GM12865 (cell line): Measurements from ENCODE around the gene PSAPL1.

Experiments
- DNase-seq: peaks from one replicate; pipeline ENCODE4 v3.0.0; 2010; ENCODE audit warnings: low read depth
- H3K4me3 ChIP-seq: 2 replicates; pipeline ENCODE4 v1.5.1; 2011; ENCODE audit warnings: mild to moderate bottlenecking, low read depth, low read length, control low read depth
- TF ChIP-seq, protein P1 (sequence below): IDR thresholded peaks from 2 replicates; pipeline ENCODE4 v1.5.1; 2011; ENCODE audit warnings: low read length, control low read depth, low read depth, inconsistent platforms; ENCODE audit not compliant: insufficient read depth; ENCODE audit errors: missing control alignments

The PSAPL1 gene

DNA sequence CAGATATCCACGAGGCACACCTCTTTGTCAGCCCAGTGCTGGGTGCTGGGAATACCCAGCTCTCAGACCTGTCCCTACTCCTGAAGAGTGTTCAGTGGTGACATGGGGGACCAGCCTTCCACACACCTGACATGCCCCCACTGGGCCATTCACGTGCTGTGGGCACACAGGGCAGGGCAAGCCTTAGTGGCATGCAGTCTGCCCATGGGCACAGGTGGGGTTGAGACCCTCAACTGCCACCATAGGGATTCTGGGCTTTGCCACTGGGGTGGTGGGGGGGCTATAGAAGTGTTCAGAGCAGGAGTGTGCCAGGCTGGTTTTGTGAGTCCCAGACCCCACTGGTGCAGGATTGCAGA, 16.7 kb upstream of the PSAPL1 start:
- DNase-seq = no peak
- H3K4me3 ChIP-seq = no peak overlapping the region
- TF ChIP-seq, protein P1, sequence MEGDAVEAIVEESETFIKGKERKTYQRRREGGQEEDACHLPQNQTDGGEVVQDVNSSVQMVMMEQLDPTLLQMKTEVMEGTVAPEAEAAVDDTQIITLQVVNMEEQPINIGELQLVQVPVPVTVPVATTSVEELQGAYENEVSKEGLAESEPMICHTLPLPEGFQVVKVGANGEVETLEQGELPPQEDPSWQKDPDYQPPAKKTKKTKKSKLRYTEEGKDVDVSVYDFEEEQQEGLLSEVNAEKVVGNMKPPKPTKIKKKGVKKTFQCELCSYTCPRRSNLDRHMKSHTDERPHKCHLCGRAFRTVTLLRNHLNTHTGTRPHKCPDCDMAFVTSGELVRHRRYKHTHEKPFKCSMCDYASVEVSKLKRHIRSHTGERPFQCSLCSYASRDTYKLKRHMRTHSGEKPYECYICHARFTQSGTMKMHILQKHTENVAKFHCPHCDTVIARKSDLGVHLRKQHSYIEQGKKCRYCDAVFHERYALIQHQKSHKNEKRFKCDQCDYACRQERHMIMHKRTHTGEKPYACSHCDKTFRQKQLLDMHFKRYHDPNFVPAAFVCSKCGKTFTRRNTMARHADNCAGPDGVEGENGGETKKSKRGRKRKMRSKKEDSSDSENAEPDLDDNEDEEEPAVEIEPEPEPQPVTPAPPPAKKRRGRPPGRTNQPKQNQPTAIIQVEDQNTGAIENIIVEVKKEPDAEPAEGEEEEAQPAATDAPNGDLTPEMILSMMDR = no peak

DNA sequence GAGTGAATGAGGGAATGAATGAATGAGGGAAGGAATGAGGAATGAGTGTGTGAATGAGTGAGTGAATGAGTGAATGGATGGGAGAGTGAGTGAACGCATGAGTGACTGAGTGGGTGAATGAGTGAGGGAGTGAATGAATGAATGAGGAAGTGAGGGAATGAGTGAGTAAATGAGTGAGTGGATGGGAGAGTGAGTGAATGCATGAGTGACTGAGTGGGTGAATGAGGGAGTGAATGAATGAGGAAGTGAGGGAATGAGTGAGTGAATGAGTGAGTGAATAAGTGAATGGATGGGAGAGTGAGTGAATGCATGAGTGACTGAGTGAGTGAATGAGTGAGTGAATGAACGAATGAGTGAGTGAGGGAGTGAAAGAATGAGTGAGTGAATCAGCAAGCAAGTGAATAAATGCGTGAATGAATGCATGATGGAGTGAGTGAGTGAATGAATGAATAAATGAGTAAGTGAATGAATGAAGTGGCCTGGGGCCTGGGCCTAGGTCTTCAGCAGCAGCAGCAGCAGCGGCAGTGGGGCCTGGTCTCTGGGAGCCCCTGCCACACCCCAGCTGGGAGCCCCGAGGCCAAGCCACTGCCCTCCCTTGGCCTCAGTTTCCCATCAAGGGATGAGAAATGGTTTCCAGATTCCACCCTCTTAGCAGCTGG, 16.2 kb upstream of the PSAPL1 start:
- H3K4me3 ChIP-seq = no peak overlapping the region
- no peak for DNase-seq
- TF ChIP-seq, protein P1 = no peak

DNA sequence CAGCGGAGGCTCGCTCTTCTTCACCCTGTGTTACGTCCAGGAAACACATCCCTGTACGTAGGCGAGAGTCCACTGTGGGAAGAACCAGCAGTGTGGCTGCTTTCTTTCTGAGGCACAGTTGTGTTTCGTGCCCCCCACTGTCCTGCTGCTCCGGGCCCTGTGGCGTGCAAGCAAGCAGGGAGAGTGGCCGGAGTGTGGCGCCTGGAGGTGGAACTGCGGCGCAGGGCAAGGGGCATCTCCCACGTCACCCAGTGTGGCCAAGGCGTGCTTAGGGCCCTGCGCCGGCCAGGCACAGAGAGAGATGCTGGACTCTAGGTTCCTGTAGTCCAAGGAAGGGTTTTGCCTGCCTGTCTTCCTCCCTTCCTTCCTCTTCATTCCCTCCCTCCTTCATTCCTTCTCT, 13.3 kb upstream of the PSAPL1 start:
- H3K4me3 ChIP-seq = no peak overlapping the region
- TF ChIP-seq, protein P1 = no peak
- no peak for DNase-seq

DNA sequence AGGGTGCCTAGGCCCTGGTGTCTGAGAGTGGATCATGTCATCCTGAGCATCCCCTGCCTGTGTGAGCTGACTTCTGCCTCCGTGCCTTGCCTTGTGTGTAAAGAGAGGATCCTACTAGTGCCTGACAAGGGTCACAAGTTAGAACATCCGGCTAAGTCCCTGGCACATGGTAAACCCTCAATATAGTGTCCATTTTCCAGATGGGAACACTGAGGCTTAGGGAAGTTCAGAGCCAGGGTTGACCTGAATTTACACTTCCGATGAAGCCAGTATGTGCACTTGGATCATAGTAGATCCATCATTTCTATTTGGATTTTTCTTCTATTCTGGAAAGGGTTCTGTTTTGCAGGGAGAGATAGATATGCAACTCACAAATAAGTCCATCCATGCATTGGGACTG, 12.5 kb upstream of the PSAPL1 start:
- TF ChIP-seq, protein P1 = no peak
- H3K4me3 ChIP-seq = no peak overlapping the region
- no peak for DNase-seq

DNA sequence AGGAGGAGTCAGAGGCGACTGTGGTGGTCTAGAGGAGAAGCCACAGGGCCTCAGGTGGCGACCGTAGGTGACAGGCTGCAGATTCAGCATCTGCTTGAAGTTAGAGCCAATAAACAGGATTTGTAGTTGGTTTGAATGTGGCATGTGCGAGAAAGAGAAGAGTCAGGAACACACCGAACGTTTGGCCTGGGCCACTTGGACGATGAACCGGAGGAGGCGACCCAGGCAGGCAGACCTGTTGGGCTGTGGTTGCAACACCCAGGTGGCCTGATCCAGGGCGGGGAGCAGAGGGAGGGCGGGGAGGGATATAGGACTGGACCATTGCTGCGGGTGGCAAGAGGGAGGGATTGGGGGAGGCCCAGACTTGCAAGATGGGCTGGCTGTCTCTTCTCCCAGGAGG, 10.0 kb upstream of the PSAPL1 start:
- no peak overlapping the region for H3K4me3 ChIP-seq
- no peak for DNase-seq
- TF ChIP-seq, protein P1 = no peak

DNA sequence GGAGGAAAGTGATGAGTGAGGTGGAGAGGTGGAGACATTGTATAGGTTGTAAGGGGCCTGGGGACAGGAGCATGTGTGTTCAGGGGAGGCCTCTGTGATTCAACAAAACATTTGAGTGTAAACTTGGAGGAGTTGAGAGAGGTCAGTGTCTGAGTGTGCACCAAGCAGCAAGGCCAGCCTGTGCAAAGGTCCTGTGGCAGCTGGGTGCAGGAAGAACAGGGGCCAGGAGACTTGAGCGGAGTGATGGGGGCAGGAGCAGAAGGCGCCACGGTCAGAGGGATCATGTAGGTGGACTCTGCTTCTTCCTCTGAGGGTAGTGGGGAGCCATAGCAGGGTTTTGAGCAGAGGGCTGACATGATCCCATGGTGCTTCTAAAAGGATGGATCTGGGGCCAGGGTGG, 9.6 kb upstream of the PSAPL1 start:
- no peak for DNase-seq
- TF ChIP-seq, protein P1 = no peak
- no peak overlapping the region for H3K4me3 ChIP-seq

DNA sequence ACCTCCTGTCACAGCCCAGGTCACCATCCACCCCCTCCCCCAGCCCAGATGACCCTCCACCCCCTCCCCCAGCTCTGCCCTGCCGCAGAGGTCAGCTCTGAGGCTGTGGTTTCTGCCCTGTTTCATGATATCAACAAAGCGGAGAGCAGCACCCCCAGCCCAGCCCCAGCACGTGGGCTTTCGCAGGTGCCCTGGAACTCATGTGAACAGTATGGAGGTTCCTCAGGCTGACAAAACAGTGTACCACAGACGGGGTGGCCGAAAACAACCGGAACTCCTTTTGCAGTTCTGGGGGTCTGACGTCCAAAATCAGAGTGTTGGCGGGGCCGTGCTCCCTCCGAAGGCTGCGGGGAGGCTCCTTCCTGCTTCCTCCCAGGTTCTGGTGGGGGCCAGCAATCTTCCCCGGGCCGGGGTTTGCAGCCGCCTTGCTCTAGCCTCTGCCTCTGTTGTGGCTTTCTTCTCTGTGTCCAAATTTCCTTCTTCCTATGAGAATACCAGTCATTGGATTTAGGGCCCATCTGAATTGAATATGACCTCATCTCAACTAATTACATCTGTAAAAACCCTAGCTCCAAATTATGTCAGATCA, 7.9 kb upstream of the PSAPL1 start:
- TF ChIP-seq, protein P1 = no peak

More for the DNA sequence above, 7.9 kb upstream of the PSAPL1 start:
- no peak for DNase-seq
- H3K4me3 ChIP-seq = no peak overlapping the region
